IPS DF 4.7 (cell line): ENCODE results near the gene HLA-DMB.
A peak's percentile ranks its signal among the peaks of the same experiment; 100 is the strongest.

Experiments
- DNase-seq: peaks from one replicate; pipeline ENCODE4 v3.0.0-alpha.2; 2013; ENCODE audit warnings: low spot score; ENCODE audit errors: extremely low read depth

Gene HLA-DMB

DNA sequence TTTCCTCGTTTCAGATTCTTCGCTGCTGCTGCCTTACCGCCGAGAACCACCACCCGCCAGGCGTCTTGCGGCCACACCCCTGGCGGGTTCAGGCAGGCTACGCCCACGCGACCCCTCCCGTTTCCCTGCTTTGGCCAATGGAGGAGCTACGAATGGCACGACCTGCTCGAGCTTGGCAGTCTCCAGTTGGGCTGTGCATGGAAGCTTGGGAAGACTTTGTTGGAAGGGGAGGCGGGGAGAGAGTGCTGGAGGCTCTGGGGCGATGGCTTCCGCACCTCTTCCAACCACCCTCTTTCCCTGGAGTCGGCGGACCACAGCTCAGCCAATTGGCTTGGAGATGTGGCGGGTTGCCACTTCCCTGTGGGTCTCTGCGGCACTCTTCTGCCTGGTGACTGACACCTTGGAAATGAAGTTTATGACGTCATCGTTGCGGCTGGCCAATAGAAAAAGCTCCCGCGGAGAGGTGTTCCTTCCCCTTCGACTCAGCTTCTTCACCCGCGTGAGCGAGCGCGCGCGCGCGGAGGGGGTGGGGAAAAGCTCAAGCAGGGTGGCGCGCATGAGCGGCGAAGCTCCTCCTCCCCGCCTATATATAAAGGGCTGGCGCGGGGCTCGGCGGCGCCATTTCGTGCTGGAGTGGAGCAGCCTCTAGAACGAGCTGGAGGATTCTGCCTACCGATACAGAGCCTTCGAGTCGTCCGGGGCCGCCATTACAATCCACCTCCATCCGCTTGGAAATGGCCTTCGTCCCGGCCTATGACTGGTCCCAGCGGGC lies 30.9 kb upstream of the HLA-DMB start:
- peak; percentile 96 for DNase-seq

DNA sequence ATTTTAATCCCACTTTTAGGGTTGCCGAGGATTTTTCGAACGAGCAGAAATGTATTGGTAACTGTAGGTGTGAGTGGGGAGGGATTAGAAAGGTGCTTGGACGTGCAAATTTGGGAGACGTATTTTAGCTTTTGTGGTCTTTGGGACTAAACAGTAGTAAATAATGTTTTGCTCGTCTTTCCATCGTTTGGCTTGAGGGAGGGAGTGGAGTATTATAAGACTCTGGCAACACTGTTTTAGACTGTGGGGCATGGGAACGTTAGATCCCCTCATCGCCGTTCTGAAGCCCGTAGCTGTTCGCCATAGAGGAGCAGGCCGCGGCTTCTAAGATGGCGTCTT lies 30.4 kb upstream of the HLA-DMB start:
- DNase-seq = no peak

DNA sequence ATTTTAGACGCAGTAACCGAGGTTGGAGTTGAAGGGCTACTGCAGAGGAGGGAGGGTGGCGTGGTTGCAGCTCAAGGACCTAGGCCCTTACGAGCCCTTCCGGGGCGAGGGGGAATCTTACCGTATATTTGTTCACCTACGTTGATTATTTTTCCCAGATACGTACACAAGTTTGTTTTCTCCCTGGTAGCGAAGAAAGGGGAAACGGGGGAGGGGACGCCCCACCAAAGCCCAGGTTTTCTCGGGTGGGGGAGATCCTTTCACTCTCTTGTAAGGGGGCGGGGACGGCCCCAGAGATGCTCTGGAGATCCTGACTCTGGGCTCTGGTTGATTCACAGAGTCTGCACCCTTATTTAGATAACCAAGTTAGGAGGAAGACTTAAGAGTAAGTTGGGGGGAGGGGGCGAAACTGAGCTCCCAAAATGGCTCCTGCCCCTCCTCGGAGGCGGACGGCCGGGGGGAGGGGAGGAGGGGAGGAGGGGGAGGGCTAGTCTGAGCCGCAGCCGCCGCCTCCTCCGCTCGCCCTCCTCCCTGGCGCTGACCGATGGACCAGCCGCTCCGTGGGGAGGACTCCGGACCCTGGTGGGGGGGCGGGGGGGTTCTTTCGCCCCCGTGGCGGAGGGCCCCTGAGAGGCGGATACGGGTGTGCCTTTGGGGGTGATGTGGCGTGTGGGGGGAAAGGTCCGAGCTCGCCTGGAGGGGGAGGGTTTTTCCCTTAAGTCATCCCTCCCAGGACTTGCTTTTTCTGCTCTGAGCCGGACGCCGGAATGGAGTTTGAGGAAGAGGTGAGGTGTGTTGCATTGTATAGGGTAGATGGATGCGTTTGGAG lies 29.8 kb upstream of the HLA-DMB start:
- DNase-seq = no peak

DNA sequence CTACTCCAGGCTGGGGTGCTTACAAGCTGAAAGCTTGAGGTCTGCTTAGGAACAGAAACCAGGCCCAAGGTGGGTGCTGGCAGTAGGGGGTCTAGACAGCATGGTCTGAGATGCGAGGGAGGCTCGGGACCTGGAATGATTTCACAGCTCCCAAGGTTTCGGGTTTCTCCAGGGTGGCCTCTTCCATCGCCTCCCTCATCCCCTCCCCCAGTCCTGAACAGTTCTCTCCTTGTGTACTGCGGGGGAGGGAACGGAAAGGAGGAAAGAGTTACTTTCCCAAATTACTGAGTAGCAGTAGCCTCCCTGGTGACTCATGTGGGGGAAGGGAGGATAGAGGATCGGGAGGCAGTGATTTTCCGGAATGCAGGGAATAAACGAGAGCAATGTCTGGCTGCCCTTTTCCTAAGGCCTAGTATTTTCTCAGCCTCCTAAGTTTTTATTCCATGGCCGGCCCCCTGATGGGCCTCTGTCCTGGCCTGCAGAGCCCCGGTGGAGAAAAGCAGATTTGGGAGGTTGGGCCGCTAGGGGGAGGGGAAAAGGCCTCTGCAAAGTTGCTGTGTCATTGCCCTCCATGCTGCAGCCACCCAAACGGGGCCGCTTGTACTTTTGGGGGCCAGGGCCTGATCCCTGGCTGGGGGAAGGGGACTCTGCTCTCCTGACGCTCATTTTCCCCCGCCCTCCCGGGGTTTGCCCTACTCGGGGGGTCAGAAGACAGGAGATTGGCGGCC lies 29.0 kb upstream of the HLA-DMB start:
- no peak for DNase-seq

DNA sequence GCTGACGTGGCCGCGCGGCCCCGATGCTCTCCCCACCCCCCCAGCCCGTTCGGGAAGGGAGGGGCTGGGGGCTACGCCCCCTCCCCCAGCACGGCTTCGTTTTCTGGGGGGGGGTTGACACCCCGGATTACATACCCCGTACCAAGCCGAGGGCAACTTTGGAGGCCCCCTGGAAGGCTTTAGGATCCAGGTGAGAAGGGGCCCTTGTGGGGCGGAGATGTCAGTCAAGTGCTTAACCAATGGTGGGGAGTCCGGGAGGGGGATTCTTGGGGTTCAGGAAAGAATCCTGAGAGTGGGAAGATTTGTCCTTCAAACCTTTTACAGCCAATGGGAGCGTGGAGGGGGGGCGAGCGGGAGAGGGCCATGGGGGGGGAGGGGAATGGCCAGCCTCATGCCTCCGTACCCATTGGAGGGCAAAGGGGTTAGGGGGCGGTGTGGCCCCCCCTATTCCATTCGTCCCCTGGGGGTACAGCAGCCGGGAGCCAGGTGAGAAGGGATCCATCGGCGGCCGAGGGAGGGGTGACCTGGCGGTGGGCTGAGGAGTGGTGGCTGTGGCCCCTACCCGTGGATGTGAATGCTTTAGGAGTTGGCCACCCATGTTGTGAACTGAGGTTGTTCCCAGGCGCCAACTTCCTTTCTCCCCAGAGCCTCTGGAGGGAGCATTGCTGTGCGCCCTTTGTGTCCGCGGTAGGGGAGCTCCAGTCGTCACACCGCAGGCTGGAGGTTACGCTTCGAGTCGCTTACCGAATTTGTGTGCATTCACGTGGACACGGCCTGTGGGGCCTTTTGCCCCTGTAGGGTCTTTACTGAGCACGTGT lies 28.2 kb upstream of the HLA-DMB start:
- DNase-seq = peak; percentile 60

DNA sequence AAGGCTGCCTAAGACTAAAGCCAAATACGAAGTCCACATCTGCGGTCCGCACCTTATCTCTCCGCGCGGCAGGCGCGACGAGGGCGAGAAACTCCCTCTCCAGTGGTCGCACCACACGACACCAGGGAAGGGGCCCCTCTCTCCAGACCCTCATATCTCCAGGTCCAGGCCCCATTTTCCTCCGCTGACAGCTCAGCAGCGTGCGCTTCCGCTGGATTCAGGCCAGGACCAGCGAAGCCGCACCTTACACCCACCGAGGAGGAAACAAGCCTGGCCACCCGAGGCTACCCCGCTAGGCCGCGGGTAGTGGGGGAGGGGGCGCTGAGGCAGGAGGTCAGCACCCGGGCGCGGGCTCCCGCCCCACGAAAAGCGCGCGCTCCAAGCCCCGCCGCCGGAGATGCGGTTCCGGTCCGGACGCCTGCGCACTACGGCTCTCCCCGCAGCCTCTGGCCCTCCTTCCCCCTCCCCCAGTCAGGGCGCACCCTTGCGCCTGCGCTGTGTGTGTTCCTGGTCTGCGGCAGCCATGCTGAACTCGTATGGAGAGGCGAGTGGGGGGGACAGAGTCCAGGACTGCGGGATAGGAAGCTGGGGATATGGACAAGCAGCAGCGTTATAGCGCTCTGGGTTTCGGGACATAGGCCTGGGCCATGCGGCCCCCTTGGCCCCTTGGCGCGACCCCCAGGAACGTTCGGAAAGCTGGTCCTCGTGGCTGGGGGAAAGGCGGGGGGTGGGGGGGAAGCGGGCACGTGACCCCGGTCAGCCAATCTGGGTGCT lies 27.5 kb upstream of the HLA-DMB start, which contains the start of gene BRD2:
BRD2 (plus strand) TSS at position 502 of the 774 bp plus-strand sequence. CDS start 4,305 bp downstream, outside the sequence.
- peak; percentile 78 for DNase-seq

DNA sequence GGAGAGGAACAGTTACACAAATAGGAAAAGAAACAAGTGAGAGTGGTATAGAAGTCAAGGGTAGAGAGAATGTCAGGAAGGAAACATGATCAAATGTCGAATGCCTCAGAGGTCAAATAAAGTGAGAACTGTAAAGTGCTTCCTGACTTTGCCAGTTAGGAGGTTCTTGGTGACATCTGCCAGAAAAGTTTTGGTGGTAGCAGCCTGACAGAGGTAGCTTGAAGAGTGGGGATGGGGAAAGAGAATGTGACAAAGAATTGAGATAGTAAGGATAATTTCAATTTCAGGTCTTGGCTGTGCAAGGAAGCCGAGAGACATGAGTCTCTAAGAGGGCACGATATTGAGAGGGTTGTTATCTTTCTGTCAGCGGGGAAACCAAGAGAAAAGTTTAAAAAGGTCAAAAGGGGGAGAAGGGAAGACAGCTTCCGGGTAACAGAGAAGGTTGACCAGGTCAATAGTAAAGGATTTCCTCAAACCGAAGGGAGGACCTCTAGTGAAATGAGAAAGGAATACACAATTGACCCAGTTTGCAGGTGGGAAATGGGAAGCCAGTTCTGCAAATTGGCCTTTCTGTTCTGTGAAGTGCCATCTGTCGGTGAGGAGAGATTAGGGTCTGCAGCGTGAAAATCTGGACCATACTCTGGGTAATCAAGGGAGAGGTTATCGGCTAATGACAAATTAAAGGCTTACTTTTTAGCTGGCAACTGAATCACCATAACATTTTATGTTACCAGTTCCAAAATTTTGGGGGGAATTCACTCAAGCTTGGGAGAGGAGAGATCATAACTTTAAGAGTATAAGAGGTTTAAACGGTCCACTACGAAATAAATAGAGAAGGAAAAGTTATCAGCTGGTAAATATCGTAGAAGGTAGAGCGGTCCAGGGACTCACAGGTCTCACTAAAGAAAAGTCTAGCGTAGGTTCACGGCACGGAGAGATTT lies 26.6 kb upstream of the HLA-DMB start:
- peak; percentile 66 for DNase-seq

DNA sequence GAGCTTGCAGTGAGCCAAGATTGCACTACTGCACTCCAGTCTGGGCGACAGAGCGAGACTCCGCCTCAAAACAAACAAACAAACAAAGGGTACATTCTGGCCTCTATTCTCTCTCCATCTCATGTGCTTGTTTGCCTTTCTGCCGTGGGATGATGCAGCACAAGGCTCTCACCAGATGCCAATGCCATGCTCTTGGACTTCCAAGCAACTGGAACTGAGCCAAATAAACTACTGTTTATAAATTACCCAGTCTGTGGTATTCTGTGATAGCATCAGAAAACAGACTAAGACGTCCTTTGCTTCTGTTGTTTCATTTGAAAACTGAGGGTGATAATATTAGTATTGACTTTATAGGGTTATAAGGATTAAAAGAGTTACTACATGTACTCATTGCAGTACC lies 23.9 kb upstream of the HLA-DMB start:
- no peak for DNase-seq

DNA sequence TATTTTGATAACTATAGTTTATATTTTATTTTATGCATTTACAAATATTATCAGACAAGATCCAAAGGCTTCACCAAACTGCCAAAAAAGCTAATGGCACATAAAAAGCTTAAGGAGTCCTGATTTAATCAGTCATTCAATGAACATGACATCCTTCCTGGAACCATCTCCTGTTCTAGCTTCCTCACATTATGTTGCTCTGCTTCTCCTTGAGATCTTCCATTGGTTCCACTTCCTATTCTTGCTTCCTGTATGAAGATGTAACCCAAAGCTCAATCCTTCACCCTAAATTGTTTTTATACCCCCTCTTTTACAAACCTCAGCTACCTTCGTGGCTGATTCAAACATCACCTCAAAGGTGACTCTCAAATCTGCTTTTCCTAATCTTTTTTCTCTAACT lies 23.0 kb upstream of the HLA-DMB start:
- no peak for DNase-seq

DNA sequence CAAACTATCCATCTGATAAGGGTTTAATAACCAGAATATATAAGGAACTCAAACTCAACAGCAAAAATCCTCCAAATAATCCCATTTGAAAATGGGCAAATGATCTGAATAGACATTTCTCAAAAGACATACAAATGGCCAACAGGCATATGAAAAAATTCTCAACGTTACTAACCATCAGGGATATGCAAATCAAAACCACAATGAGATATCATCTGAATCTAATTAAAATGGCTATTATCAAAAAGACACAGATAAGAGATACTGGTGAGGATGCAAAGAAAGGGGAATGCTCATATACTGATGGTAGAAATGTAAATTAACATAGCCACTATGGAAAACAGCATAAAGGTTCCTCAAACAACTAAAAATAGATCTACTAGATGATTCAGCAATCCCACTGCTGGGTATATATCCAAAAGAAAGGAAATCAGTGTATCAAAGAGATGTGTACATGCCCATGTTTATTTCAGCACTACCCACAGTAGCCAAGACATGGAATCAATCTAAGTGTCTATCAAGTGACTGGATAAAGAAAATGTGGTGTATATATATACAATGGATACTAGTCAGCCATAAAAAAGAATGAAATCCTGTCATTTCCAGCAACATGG lies 21.5 kb upstream of the HLA-DMB start:
- DNase-seq = no peak

DNA sequence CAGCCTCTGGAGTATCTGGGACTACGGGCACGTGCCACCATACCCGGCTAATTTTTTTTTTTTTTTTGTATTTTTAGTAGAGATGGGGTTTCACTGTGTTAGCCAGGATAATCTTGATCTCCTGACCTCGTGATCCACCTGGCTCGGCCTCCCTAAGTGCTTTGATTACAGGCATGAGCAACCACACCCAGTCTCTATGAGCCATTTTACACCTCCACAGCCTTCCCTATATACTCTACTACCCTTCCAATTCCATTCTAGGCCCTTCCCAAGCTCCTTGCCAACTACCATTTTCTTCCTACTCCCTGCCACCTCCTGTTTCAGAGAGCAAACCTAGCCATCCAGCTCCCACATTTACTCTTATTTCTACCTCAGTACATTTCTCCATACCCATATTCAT lies 19.7 kb upstream of the HLA-DMB start:
- DNase-seq = no peak

DNA sequence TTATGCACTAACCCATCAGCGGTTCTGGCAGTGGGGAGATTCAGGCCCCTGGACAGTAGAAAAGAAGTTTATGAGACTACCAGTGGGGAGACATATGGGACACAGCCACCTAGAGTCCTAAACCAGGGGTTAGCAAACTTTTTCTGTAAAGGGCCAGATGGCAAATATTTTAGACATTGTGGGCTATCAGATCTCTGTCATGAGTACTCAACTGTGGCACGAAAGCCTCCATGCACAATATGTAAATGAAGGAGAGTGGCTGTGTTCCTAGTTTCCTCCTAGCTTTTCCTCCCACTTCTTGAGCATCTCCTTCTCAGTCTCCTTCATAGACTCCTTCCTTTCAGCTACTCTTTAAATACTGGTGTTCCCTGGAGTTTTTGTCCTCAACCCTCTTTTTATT lies 15.3 kb upstream of the HLA-DMB start:
- DNase-seq = no peak

DNA sequence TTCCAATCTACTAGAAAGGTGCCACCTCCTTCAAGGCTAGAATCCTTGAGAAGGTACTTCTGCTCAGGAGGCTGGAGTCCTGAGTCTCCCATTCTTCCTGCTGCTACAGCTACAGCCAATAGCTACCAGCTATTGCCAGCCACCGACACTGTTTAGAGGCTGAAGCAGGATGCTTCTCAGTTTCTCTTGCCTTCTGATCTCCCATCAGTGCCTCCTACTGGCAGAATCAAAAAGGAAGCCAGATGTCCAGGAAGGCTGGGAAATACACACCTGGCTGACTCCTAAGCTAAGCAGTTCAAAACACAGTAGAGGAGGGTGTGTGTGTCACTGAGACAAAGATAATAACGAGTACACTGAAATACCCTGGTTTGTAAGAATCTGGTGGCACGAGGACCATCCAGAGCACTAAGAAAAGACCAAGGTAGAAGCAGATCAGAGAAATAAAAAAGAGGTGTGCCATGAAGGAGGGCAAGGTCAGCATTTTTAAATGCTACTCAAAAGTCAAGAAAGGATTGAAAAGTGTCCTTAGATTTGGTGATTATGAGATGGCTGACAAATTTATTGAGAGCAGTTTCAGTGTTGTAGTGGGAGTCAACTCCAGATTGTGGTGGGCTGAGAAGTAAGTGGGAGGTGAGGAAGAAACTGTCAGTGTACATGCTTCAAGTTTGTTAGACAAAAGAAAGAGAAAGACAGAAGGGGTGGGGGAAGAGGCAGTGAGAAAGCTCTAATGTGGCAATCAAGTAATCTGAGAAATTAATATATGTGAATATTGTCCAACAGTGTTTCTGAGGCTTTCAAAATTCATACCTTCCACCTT lies 14.4 kb upstream of the HLA-DMB start:
- DNase-seq = peak; percentile 75

DNA sequence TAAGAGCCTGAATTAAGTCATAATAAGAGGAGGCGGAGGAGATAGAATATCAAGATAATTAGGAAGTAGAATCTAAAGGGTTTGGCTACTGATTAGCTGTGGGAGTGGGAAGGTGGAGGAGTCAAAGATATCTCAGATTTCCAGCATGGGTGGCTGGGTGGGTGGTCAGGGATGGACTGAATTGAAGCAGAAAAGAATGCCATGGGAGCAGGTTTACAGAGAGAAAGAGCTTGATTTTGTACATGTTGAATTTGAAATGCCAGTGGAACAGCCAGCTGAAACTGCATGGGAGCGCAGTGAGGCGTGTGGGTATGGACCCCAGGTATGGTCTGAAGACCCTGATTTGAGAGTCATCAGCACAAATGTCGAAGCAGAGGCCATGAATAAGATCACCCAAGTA lies 13.4 kb upstream of the HLA-DMB start:
- DNase-seq = no peak

DNA sequence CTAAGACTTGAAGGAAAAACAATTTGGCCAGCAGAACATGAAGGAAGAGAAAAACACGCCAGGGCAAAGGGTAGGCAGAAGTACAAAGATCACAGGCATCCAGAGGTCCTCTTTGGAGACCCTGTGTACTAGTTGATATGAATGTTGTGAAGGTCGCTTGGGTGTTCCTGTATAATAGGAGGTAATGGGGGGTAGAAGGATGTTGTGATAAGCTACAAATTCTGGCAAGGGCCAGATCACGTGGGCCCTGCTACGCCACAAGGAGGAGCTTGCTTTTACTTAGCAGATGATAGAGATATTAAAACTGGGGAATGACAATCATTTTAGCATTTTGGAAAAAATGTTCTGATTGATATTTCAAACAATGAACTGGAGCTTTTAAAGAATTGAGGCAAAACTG lies 12.9 kb upstream of the HLA-DMB start:
- no peak for DNase-seq

DNA sequence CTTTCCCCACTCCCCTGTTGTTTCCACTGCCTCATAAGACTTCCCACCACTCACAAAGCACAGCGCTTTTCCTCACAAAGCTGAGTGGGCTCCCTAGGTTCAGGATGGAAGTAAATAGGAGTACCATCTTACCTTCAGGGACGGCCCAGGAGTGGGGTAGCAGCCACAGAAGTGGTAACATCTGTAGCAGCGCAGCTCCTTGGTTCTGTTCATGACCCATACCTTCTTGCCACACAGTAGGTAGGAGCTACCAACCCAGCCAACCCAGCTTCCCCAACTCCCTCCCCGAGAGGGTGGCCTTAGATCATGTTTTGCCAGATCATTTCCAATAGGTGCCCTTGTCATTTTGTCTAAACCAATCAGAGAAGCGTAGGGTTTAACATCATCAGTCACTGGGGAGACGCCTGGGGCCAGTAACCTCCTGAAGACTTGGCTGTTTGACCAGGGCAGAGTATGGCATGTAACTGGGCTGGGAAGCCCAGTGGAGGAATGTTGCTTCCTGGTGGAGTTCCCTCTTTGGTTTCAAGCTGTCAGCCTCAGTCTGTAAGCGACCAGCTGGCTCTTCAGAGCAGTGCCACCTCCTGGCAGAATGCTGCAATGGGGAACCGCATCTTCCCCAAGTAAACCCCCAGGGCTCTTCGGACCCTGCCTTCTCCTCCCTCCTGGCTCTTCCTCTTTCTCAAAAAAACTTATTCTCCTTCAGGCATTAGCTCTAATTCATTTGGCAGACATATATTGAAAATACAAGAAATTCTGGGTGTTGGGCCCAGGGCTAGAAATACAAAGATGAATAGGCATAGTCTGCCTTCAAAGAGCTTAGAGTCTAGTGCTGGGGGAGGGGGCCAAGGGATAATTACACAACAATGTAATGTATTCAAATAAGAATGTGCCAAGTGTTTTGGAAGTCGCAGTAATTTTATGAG lies 12.2 kb upstream of the HLA-DMB start, which contains the start of gene HLA-DMA:
HLA-DMA (minus strand) TSS at position 281 of the 923 bp plus-strand sequence; CDS start at position 220, 61 bp downstream.
- peak; percentile 93 for DNase-seq

DNA sequence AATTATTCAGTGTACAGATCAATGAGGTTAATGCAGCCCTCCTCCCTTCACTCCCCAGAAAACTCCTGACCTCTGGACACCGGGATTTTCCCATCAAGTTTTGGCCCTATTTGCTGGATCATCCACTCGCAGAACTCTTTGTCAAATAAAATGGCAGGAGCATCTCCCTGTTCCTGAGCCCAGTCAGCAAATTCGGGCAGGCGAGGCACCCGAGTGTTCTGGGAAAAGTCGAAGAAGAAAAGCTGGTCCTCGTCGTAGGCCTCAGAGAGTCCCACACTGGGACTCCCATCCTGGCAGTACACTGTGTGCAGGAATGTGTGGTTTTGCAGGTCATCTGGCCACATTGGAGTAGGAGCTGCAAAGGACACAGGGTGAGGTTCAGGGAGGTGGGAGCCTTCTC lies 9.6 kb upstream of the HLA-DMB start:
- no peak for DNase-seq
